Ecto neural progenitor cell (in vitro differentiated cells): ENCODE data around the gene FSD1.

Experiments
- DNase-seq: peaks from one replicate; pipeline ENCODE4 v3.0.0-alpha.2; 2018; ENCODE audit warnings: low spot score

Gene FSD1

GRCh38 chr19:4365341-4365740 is 60.9 kb downstream of the FSD1 start:
- DNase-seq = no peak

- DNase-seq = no peak
Observed at GRCh38 chr19:4365791-4366665, 61.6 kb downstream of the FSD1 start.

GRCh38 chr19:4366666-4367335 is 62.4 kb downstream of the FSD1 start:
- no peak for DNase-seq

- DNase-seq = no peak
Observed at GRCh38 chr19:4367336-4367723, 62.9 kb downstream of the FSD1 start.

- DNase-seq = no peak
Observed at GRCh38 chr19:4367781-4368127, 63.4 kb downstream of the FSD1 start.

GRCh38 chr19:4368128-4368820 is 63.9 kb downstream of the FSD1 start:
- no peak for DNase-seq

GRCh38 chr19:4369109-4369887 is 64.9 kb downstream of the FSD1 start:
- no peak for DNase-seq

GRCh38 chr19:4369888-4370260 is 65.5 kb downstream of the FSD1 start:
- no peak for DNase-seq

GRCh38 chr19:4370418-4371041 is 66.1 kb downstream of the FSD1 start:
- no peak for DNase-seq

GRCh38 chr19:4371247-4372164 is 67.1 kb downstream of the FSD1 start:
- DNase-seq = no peak

GRCh38 chr19:4372165-4373012 is 68.0 kb downstream of the FSD1 start:
- DNase-seq = no peak

GRCh38 chr19:4373013-4373367 is 68.6 kb downstream of the FSD1 start:
- DNase-seq = no peak
